Nephron (organoid): ENCODE data around the gene ELK3.

ENCODE experiments used
- H3K27ac Mint-ChIP-seq, 3 experiments: 2 replicates each; pipeline ENCODE4 v1.8.0; 2020; ENCODE audit warnings: mixed read lengths in 3 of 3, mild to moderate bottlenecking in 2 of 3, moderate library complexity in 1 of 3
- H3K27me3 Mint-ChIP-seq: 2 replicates; pipeline ENCODE4 v1.8.0; 2021; ENCODE audit warnings: low read depth, mild to moderate bottlenecking, moderate library complexity, mixed read lengths
- H3K36me3 Mint-ChIP-seq: 2 replicates; pipeline ENCODE4 v1.8.0; 2020; ENCODE audit warnings: low read depth, mixed read lengths
- H3K4me1 Mint-ChIP-seq: 2 replicates; pipeline ENCODE4 v1.8.0; 2020; ENCODE audit warnings: mixed read lengths
- H3K4me3 Mint-ChIP-seq, 3 experiments: 2 replicates each; pipeline ENCODE4 v1.8.0; 2020; ENCODE audit warnings: mild to moderate bottlenecking in 3 of 3, mixed read lengths in 3 of 3, moderate library complexity in 2 of 3
- H3K9me3 Mint-ChIP-seq: 2 replicates; pipeline ENCODE4 v1.8.0; 2020; ENCODE audit warnings: mixed read lengths
- CTCF ChIP-seq, 3 experiments: fragments of 200-600 bp; sonication (generic); IDR thresholded peaks; one replicate each; pipeline ENCODE4 v1.5.0; 2021; ENCODE audit warnings: antibody characterized with exemption in 3 of 3; ENCODE audit not compliant: unreplicated experiment in 3 of 3

ELK3 gene

GRCh38 chr12:96190413-96191108, 3.6 kb upstream of the ELK3 start:
- peaks cover 2% of the 10 kb centered on the region for H3K9me3 Mint-ChIP-seq
- peaks cover 5% of the 10 kb centered on the region for H3K27me3 Mint-ChIP-seq
- no peak for TF ChIP-seq CTCF (IDR thresholded peaks at IDR 0.05; ENCODE audit: unreplicated experiment in 3 of 3)
- H3K4me1 Mint-ChIP-seq = peaks cover 4% of the 10 kb centered on the region
- H3K36me3 Mint-ChIP-seq = no peaks in the 10 kb centered on the region
- peak overlapping the region; percentile 55 to 80 (median 71) for H3K27ac Mint-ChIP-seq
- H3K4me3 Mint-ChIP-seq = peak overlapping the region in 2 of 3 experiments; percentile 13 to 50

- H3K36me3 Mint-ChIP-seq = no peaks in the 10 kb centered on the region
- peak overlapping the region; percentile 48 to 97 (median 86) for H3K27ac Mint-ChIP-seq
- TF ChIP-seq CTCF (IDR thresholded peaks at IDR 0.05; ENCODE audit: unreplicated experiment in 3 of 3) = no peak
- H3K9me3 Mint-ChIP-seq = peaks cover 2% of the 10 kb centered on the region
- peaks cover 9% of the 10 kb centered on the region for H3K4me1 Mint-ChIP-seq
- peak overlapping the region; percentile 85 to 94 (median 93) for H3K4me3 Mint-ChIP-seq
- peaks cover 8% of the 10 kb centered on the region for H3K27me3 Mint-ChIP-seq
Observed at GRCh38 chr12:96192926-96193573, 1.1 kb upstream of the ELK3 start.

GRCh38 chr12:96194576-96194889, 358 bp downstream of the ELK3 start:
- Mint-ChIP-seq H3K4me1 (peaks cover 17% of the 10 kb centered on the region), H3K9me3 (peaks cover 2% of the 10 kb centered on the region), H3K27me3 (peaks cover 8% of the 10 kb centered on the region), H3K4me3 (peak overlapping the region; percentile 93 to 100 (median 97)), H3K36me3 (no peaks in the 10 kb centered on the region), H3K27ac (peak overlapping the region; percentile 96 to 99 (median 97))
- no peak for TF ChIP-seq CTCF (IDR thresholded peaks at IDR 0.05; ENCODE audit: unreplicated experiment in 3 of 3)

- H3K27me3 Mint-ChIP-seq = peaks cover 8% of the 10 kb centered on the region
- peak overlapping the region; percentile 91 to 98 (median 97) for H3K27ac Mint-ChIP-seq
- no peak for TF ChIP-seq CTCF (IDR thresholded peaks at IDR 0.05; ENCODE audit: unreplicated experiment in 3 of 3)
- peaks cover 17% of the 10 kb centered on the region for H3K4me1 Mint-ChIP-seq
- no peaks in the 10 kb centered on the region for H3K9me3 Mint-ChIP-seq
- H3K4me3 Mint-ChIP-seq = peak overlapping the region; percentile 93 to 96 (median 93)
- no peaks in the 10 kb centered on the region for H3K36me3 Mint-ChIP-seq
Observed at GRCh38 chr12:96194971-96195844, 1.0 kb downstream of the ELK3 start.

- peak overlapping the region; percentile 93 to 96 (median 93) for H3K4me3 Mint-ChIP-seq
- H3K27me3 Mint-ChIP-seq = peaks cover 8% of the 10 kb centered on the region
- H3K9me3 Mint-ChIP-seq = no peaks in the 10 kb centered on the region
- no peaks in the 10 kb centered on the region for H3K36me3 Mint-ChIP-seq
- H3K27ac Mint-ChIP-seq = peak overlapping the region; percentile 91 to 98 (median 97)
- TF ChIP-seq CTCF (IDR thresholded peaks at IDR 0.05; ENCODE audit: unreplicated experiment in 3 of 3) = no peak
- H3K4me1 Mint-ChIP-seq = peaks cover 17% of the 10 kb centered on the region
Observed at GRCh38 chr12:96195845-96196451, 1.8 kb downstream of the ELK3 start.
